HG03439 (cell line): Measurements from ENCODE around the gene MYO1D.
"Not testable (repeated sequence)": the region's sequence is repeated elsewhere in the genome, so short reads cannot be mapped to it uniquely, and the experiment has no call there.

Experiments used
- ATAC-seq: cut with Tn5 transposase; IDR thresholded peaks from one replicate; pipeline ENCODE4 v1.9.1; 2021; ENCODE audit warnings: mild to moderate bottlenecking, moderate library complexity; ENCODE audit not compliant: unreplicated experiment

MYO1D gene

DNA sequence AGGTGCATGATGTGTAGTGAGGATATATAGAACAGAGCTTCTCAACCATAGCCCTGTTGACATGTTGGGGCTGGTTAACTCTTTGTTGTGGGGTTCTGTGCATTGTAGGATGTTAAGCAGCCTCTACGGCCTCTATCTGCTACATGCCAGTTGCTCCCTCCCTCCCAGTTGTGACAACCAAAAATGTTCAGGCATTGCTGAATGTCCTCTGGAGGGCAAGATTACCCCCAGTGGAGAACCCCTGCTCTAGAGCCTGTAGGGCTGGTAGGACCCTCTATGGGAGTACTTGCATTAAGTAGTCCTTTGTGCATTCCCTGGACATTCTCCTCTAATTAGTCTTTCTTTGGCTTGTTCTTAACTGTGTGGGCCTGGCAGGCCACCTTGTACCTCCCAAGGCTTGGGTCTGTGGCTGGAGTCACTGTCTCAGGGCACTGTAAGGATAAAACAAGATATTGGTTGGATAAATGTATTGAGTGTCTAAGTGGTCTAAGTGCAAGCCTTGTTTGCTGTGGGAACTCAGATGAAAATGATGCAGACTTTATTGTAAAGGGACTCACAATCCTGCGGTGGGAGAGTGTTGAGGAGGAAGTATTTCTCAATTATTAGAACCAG, 19.8 kb upstream of the MYO1D start:
- ATAC-seq = no peak

DNA sequence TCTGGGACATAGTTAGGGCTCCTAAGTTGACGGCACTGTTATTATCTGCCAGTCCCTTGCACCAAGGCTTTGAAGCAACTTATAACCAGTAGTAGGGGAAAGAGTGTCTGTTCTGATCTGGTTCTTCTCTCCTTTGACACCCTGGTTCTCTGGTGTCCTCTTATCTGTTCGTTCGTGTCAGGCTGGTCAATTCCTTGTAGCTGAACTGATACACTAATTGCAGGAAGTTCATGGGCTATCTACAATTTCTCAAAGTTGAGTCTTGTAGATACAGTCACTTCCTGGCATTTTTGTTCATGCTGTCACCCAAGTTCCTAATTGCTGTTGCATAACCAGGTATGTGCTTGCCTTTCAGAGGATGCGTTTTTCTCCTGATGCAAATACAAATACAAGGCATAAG, 17.3 kb upstream of the MYO1D start:
- ATAC-seq = no peak

DNA sequence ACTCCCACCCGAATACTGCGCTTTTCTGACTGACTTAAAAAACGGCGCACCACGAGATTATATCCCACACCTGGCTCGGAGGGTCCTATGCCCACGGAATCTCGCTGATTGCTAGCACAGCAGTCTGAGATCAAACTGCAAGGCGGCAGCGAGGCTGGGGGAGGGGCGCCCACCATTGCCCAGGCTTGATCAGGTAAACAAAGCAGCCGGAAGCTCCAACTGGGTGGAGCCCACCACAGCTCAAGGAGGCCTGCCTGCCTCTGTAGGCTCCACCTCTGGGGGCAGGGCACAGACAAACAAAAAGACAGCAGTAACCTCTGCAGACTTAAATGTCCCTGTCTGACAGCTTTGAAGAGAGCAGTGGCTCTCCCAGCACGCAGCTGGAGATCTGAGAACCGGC, 10.5 kb upstream of the MYO1D start:
- ATAC-seq = not testable (repeated sequence)

DNA sequence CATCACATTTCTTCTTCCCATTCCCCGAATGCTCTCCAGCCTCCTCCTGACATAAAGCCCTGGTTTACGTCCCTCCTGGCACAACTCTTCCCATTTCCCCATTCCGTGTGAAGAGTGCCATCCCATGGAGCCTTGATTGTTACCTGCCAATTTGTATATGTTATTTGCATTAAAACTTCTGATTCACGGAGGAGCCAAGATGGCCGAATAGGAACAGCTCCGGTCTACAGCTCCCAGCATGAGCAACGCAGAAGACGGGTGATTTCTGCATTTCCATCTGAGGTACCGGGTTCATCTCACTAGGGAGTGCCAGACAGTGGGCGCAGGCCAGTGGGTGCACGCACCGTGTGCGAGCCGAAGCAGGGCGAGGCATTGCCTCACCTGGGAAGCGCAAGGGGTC, 10.0 kb upstream of the MYO1D start:
- ATAC-seq = not testable (repeated sequence)

DNA sequence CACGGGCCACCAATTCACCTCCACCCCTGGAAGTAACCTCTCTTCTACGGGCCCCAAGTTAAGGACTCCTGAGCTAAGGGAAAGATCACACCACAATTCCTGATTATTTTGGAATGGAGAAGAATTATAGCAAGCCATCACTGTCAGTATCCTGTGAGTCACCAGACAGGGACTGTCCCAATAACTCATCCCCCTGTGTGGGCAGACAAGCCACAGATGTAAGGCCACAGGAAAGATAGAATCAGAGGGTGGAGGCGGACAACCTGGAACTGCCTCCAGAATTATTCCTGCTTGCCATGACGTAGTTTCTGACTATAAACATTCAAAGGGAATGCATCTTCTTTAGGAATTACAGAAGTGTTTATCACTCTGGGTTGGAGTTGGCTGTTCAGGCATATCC, 5.8 kb upstream of the MYO1D start:
- ATAC-seq = no peak

DNA sequence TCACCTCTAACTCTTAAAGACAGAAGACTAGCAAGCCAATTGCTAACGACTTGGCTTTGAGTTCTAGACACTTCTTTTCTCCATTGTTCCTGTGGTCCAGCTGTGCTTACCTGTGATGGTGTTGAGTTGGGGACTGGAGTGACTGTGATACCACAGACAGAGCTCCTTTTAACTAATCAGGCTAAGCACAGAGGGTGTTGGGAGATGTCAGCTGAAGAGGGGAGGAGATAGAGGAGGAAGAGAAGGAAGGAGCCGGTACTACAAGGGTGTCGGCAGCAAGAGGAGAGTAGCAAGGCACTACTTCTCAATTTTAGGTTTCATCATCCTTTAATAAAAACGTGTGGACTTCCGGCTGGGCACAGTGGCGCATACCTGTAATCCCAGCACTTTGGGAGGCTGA, 5.1 kb upstream of the MYO1D start:
- no peak for ATAC-seq

DNA sequence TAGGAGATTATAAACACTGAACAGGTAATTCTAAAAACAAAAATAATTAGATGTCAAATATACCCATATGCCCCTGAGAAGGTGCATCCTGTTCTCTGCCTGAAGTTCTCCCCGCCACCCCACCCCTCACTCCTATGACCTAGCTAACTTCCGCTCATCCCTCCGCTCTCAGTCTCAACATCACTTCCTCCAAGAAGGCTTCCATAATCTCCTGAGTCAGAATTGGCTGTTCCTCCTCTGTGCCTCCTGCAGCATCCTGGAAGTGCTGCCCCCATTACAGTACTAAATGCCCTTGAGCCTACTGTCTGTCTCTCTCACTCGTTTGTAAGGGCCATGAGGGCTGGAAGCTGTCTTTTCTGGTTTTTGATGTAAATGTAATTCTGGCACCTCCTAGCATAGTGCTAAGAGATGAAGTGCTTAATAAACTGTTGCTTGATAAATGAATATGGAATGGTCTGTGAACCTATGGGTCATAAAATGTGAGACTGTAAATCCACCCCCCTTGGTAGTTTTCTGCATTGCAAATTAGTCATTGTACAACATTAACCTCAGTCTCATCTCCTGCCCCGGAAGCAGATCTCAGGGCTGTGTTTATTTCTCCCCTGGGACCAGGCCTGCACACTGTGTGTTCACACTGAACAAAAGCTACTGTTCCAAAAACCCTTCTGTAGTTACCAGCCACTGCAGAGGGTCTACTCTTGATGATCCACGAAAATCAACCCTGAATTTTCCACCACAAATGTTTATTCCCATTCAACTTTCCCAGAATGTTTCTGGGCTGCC, 3.9 kb upstream of the MYO1D start:
- ATAC-seq = no peak

DNA sequence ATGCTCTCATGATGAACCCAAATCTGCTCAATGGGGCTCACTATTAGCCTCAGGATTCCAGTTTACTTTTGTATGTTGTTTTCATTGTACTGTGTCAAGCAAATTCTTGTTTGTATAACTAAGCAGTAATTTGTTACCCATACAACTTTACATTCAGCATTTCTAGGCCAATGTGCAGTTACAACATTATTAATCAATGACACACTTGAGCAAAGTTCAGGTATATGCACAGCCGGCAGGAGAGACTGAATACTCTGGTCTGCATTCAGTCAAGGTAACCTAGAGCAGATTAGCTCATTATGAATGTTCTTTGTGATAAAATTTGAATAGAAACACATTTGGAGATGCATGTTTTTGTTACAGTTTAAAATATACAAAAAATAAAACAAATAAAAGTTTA, 2.2 kb upstream of the MYO1D start:
- ATAC-seq = no peak

DNA sequence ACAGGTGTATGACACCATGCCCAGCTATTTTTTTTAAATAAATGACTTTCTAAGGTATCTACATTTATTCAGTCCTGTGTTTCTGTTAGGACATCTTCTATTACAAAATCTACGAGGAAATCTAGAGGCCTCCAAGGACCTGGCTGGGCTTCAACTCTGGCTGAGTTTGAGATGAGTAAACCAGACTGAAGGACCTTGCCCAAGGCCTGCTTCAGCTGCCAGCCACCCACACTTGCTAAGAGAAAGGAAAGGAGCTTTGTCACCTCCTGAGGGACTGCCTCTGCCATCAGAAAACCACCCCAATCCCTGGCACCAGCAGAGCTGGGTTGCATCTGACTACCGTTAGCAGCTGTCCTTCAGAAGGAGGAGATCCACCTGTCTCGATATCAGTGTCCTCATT, 1.3 kb upstream of the MYO1D start:
- ATAC-seq = no peak

DNA sequence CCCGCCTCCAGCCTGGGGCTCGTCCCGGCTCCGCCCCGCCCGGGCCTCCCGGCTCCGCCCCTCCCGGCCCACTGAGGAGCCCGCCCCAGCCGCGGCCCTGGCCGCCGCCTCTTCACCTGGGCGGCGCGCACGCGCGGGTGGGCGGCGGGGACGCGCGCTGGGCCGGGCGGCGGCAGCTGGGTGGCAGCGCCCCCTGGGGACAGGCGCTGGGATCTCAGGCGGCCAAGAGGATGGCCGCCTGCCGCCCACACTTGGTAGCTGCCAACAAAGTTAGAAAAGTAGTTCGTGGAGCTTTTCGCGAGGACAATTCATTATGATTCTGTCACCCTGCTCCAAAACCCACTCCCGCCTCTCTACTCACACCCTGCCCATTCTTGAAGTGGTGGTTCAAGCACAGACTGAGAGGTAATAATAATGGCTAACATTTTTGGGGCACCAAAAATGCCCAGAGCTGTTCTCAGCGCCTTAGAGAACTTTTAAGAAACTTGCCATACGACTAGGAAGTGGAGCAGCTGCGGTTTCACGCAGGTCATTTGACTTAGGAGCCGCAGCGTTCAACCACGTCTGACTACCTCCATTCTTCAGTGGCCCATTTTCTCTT, 340 bp upstream of the MYO1D start:
- peak; percentile 89 for ATAC-seq

DNA sequence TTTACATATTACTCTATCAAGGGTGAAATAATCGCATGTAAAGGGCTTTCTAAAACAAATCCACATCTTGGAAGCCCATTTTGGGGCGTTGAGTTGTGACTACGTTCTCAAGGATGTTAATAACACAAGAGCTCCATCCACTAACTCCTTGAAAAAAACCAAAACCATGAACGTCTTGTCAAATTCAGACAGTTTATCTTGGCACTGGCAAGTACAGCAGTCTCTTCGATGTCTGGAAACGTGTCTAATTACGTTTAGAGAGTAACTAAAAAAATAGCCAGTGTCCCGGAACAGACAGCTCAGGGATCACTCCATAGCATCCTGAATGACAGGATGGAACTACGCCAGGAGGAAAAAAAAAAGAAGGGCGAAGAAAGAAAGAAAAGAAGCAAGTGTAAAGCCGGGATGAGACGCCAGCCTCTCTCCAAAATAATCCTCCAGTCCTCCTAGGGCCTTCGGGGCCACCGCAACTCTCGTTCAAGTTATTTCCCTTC, 954 bp downstream of the MYO1D start:
- ATAC-seq = no peak

DNA sequence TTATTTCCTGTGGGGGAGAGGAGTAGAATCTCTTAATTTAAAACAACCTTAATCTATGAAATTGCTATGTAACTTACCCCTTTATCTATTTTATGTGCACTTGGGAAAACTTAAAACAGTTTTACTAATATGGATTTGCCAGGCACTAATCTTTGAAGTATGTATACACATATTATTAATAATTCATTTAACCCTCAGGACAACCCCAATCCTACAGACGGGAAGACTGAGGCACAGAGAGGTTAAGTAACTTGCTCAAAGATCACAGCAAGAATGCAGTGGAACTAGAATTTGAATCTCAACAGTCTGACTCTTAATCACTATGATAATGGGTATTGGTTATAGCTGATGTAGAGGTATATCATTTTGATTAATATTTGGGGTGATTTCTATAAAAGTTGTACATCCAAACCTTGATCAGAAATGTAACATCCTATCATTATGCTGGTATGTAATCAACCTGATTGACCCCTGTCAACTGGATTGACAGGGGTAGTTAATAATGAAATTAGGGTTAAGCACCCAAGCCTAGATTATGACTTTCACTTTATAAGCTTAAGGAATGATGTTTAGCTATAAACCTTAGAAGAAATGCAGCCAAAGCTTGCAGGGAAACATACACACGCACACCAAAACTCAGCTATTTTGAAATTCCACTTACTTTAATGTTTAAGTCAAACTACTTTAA, 1.6 kb downstream of the MYO1D start:
- ATAC-seq = no peak

DNA sequence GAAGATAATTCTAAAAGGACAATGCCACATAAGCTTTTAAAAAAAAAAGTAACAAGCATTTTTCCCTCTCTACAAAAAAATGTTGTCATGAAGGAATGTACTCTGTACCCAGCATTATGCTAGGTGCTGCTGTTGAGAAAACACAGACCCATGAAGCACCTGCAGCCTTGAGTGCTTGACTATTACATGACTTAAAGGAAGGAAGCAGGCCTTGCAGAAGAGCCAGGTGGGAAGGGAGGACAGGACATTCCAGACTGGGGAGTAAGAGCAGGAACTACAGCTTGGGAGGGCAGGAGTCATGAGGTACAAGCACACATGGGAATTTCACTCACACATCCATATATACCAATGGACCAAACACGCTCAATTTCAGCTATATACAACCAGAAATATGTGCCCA, 3.8 kb downstream of the MYO1D start:
- no peak for ATAC-seq

DNA sequence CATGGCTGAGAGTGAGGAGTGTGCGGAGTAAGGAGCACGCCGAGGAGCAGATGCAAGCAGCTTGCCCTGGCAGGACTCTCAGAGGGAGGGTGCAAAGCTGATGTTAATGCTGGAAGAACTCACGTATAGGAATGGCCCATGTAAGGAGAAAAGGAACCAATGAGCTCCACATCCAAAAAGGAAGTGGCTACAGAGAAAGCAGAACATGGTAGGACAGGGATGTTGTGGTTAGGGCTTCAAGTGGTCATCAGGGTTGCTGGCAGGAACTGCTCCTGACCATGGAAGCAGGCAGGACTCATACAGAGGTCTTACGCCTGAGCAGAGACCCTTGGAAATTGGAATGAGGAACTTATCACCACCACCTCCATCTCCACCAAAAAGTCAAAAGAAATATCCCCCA, 5.2 kb downstream of the MYO1D start:
- no peak for ATAC-seq

DNA sequence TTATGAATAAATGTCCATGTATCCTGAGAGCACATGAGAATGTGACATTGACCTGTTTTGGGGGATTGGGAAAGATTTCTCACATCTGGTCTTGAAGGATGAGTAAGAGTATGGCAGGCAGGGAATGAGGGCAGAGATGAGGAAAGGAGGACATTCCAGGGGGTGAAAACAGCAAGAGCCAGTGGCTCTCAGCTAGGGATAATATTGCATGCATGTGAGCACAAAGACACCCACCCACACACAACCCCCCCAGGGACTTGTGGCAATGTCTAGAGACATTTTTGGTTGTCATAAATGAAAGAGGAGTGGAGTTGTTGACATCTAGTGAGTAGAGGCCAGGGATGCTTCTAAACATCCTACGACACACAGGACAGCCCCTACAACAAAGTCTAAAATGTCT, 6.0 kb downstream of the MYO1D start:
- no peak for ATAC-seq

DNA sequence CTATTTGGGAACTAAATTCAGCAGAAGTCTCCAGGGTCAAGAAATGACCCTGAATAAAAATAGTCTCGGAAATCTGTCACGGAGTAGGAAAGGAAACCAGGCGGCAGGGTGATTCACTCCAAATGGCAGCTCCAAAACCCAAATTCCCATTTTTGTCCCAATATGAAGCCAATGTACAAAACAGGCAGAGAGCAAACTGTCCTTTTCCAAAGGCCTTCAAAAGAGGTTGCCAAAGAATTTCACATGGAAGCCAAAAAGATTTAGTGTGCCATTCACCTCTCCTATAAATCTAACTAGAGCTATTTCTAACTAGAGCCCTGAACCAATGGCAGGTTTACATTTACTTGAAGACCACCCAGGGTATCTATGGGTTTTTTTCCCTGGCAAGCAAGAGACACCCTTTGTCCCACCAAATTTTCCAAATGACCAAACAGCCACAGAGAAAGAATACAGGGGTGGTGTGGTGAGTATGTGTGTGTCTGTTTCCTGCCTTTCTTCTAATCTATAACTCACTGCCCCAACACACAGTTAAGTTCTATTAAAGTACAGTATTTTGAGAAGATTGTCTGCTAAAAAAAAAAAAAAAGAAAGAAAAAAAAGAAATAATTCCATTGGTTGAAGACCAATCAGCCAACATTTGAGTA, 6.8 kb downstream of the MYO1D start:
- no peak for ATAC-seq

DNA sequence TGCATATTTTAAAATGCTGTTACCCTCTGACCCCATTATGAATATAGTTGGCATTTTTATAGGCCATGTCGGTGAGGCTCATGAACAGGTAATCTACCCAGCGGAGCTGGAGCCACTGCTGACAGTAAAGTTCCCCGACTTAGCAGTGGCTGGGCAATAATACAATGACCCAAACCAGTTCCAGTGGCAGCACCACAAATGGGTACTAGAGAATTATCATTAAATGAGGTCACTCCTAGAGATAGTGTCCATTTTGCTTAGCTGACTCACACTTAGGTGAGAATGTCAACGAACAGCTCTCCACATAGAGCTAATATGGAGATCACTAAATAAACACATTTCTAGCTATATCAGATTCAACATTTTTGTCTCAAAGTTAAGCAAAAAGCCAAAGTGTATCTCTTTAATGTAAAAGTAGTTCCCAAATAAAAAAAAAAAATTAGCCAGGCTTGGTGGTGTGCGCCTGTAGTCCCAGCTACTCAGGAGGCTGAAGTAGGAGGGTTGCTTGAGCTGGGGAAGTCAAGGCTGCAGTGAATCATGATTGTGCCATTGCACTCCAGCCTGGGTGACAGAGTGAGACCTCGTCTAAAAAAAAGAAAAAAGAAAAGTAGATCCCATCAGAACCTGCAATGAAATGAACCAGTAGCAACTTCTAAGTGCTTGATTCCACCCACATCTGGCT, 7.4 kb downstream of the MYO1D start:
- ATAC-seq = no peak

DNA sequence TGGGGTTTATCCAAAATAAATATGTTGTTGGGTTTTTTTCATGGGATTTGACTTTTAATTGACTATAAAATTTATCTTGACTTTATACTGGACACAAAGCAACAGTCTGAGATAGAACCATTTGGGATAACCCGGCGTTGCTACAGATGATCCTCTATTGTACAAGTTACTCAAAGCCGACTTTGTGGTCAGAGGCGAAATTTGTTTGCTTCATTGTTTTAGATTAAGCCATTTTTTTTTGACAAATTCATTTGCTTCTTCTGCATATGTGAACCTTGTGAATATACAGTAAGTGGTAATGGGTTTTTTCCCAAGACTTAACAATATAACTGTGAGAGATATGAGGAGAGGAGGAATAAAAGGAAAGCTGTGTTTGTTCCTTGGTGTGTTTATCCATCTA, 11.8 kb downstream of the MYO1D start:
- no peak for ATAC-seq

DNA sequence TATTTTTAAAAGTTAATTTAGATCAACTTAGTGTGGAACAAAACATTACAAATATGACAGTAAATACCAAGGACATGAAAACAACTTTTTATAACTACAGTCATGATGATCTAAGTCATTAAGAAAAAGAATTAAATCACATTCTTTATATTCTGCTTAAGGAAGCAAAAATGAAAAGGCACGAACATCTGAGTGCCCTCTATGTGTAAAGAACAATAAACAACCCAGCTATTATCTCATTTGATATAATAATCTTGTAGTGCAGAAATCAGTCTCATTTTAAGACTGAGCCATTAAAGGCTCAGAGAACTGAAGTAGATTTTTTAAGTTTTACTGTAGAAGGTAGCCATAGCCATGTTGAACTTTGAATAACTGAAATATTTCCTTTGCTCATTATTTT, 13.4 kb downstream of the MYO1D start:
- ATAC-seq = no peak

DNA sequence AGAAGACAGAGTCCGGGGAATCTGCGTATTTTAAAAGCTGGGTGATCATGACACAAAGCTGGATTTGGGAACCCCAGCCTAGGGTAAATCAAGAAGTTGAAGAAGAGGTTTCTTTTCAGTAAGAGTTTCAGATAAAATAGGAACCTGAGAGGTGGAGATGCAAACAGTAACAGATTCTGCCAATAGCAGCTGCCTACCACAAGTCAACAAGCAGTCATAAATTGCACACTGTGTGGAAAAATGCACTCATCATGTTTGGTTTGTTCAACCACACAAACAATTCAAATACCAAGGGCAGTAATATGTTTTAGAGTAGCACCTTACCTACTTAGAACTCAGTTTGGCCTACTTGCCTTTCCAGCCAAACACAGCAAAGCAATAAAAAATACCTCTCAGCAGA, 14.0 kb downstream of the MYO1D start:
- ATAC-seq = no peak

DNA sequence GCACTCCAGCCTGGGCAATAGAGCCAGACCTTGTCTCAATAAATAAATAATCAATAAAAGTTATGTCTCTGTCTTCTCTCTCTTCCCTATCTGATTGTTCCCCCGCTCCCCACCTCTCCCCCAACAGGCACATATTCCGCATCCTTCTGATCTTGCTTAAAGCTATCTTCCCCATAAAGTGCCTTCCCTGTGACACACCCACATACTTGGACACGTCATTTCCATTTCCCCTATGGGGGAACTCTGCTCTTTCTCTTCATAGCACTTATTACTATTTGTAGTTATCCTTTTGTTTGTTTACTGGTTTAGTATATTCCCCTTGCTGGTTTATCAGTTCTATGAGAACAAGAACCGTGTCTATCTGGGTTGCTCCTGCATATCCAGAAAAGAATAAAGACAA, 14.9 kb downstream of the MYO1D start:
- no peak for ATAC-seq
